Skeletal muscle tissue (tissue), 4 donors: ENCODE measurements around the gene STKLD1. TPM values are rescaled to one million over a fixed set of nuclear protein-coding genes. Genes with fewer than 3 reads are reported as not detected.
"Not testable (repeated sequence)": the region's sequence is repeated elsewhere in the genome, so short reads cannot be mapped to it uniquely, and the experiment has no call there.

Experiments used
- H3K27ac ChIP-seq: one replicate; pipeline ENCODE4 v1.7.0; 2013; ENCODE audit warnings: mild to moderate bottlenecking, low read depth, low read length, inconsistent platforms
- H3K27me3 ChIP-seq, 3 donors: one replicate each; pipeline ENCODE4 v1.7.0; 2013; ENCODE audit warnings: low read length in 3 of 3; ENCODE audit not compliant: control insufficient read depth in 3 of 3, insufficient read depth in 3 of 3
- H3K36me3 ChIP-seq, 3 donors: one replicate each; pipeline ENCODE4 v1.7.0; 2013; ENCODE audit warnings: low read length in 3 of 3; ENCODE audit not compliant: control insufficient read depth in 3 of 3, insufficient read depth in 3 of 3
- H3K4me1 ChIP-seq, 3 donors: one replicate each; pipeline ENCODE4 v1.7.0; 2013; ENCODE audit warnings: low read length in 3 of 3, mild to moderate bottlenecking in 3 of 3; ENCODE audit not compliant: control insufficient read depth in 3 of 3, insufficient read depth in 3 of 3
- H3K4me3 ChIP-seq, 3 donors: one replicate each; pipeline ENCODE4 v1.7.0; 2013; ENCODE audit warnings: low read length in 3 of 3
- H3K9ac ChIP-seq, 3 donors: one replicate each; pipeline ENCODE4 v1.7.0; 2013; ENCODE audit warnings: low read length in 3 of 3, mild to moderate bottlenecking in 3 of 3, moderate library complexity in 2 of 3, low read depth in 1 of 3
- H3K9me3 ChIP-seq, 3 donors: one replicate each; pipeline ENCODE4 v1.7.0; 2013; ENCODE audit warnings: low read length in 3 of 3; ENCODE audit not compliant: control insufficient read depth in 3 of 3
- total RNA-seq: library from RNA; depleted of rRNA; stranded (reverse); fragments of >200 nt; gene quantifications from one replicate; pipeline ENCODE4 v1.2.3, GENCODE V29; 2014
- donor health status: Osteomylitis.

The STKLD1 gene
- total RNA-seq, 1 donor from 2014 or later = 1.0 TPM

- Histone ChIP-seq H3K9me3 (no peaks in the 10 kb centered on the region), H3K4me3 (no peak overlapping the region), H3K36me3 (peaks cover 21 to 27% (median 21%) of the 10 kb centered on the region in 3 donors), H3K4me1 (peaks cover 65 to 74% (median 71%) of the 10 kb centered on the region in 3 donors), H3K9ac (peak overlapping the region; percentile 7 to 60 (median 40)), H3K27ac (no peak overlapping the region), H3K27me3 (no peaks in the 10 kb centered on the region)
Measured at GRCh38 chr9:133370685-133371084, 5.5 kb upstream of the STKLD1 start.

GRCh38 chr9:133371261-133371711 is 4.9 kb upstream of the STKLD1 start:
- Histone ChIP-seq H3K9ac (peak overlapping the region; percentile 40 to 60 (median 50)), H3K27ac (peak overlapping the region; percentile 36), H3K4me3 (peak overlapping the region in 1 of 3 donors; percentile 35), H3K36me3 (peaks cover 15 to 21% (median 15%) of the 10 kb centered on the region in 3 donors), H3K9me3 (no peaks in the 10 kb centered on the region), H3K4me1 (peaks cover 65 to 74% (median 71%) of the 10 kb centered on the region in 3 donors), H3K27me3 (no peaks in the 10 kb centered on the region)

GRCh38 chr9:133372144-133372543 is 4.0 kb upstream of the STKLD1 start:
- peaks cover 7 to 13% (median 7%) of the 10 kb centered on the region in 3 donors for H3K36me3 ChIP-seq
- peak overlapping the region in 2 of 3 donors; percentile 24 to 27 for H3K4me3 ChIP-seq
- H3K27ac ChIP-seq = no peak overlapping the region
- H3K27me3 ChIP-seq = no peaks in the 10 kb centered on the region
- peaks cover 63 to 79% (median 78%) of the 10 kb centered on the region in 3 donors for H3K4me1 ChIP-seq
- H3K9ac ChIP-seq = peak overlapping the region in 1 of 3 donors; percentile 60
- no peaks in the 10 kb centered on the region for H3K9me3 ChIP-seq

DNA sequence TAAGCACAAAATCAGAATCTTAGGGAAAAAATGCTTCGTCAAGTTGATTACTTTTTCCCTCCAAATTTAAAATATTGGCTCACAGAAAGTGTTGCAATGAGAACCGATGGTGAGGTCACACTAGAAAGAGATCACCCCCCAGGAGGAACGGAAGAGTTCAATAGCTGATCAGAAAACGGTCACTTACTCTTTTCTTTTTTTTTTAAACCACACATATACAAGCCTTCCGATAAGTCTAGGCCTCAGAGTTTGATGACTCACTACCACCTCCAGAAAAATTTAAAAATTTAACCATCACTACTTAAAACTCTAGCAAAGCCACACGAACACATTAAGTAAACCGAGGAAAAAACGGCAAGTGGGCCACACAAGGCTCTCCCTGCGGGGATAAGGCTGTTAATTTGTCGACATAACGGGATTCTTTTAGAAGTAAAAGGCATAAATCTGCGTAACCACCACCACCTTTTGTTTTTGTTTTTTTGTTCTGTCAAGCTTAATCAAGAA is 1.5 kb upstream of the STKLD1 start:
- H3K4me3 ChIP-seq = peak overlapping the region; percentile 79 to 91 (median 85)
- peaks cover 40 to 54% (median 53%) of the 10 kb centered on the region in 3 donors for H3K4me1 ChIP-seq
- peak overlapping the region; percentile 80 for H3K27ac ChIP-seq
- peaks cover 5 to 11% (median 7%) of the 10 kb centered on the region in 3 donors for H3K36me3 ChIP-seq
- H3K9me3 ChIP-seq = no peaks in the 10 kb centered on the region
- H3K27me3 ChIP-seq = no peaks in the 10 kb centered on the region
- H3K9ac ChIP-seq = peak overlapping the region; percentile 92 to 94 (median 94)

DNA sequence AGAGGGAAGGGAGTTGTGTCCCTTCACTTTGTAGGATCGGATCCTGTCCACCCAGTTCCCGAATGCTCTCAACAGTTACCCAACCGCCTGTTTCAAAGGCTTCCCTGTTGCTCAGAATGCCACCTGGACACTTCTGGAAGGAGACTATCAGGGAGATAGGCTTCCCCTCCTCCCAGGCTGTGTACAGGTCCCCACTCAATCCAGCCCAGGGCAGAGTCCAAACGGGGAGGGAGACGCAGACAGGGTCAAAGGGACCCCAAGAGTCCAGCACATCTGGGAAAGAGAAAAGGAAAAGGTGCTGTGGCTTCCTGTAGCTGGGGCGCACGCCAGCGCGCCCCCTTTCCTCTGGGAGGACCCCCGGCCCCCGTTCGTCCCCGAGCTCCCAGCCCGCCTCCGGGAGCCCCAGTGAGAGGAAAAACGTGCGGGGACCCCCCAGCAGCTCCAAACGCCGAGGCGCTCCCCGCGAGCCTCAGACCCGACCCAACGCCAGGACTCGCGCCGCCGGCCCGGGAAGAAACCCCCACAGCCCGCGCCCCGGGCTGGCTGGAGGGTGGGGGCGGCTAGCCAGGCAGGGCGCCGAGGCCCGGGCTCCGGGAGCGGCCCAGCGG is 946 bp upstream of the STKLD1 start:
- Histone ChIP-seq H3K9me3 (no peaks in the 10 kb centered on the region), H3K4me3 (peak overlapping the region; percentile 79 to 91 (median 85)), H3K4me1 (peaks cover 38 to 48% (median 48%) of the 10 kb centered on the region in 3 donors), H3K9ac (peak overlapping the region; percentile 92 to 94 (median 94)), H3K27me3 (no peaks in the 10 kb centered on the region), H3K36me3 (peaks cover 4 to 8% (median 5%) of the 10 kb centered on the region in 3 donors), H3K27ac (peak overlapping the region; percentile 80)

GRCh38 chr9:133377280-133377679 is 1.1 kb downstream of the STKLD1 start:
- H3K9ac ChIP-seq, H3K27me3 ChIP-seq, H3K4me3 ChIP-seq, H3K9me3 ChIP-seq, H3K36me3 ChIP-seq, H3K27ac ChIP-seq: not testable (repeated sequence)
- peaks cover 17 to 28% (median 27%) of the 10 kb centered on the region in 3 donors for H3K4me1 ChIP-seq

- H3K4me1 ChIP-seq = peaks cover 12 to 23% (median 22%) of the 10 kb centered on the region in 3 donors
- H3K4me3 ChIP-seq = no peak overlapping the region
- no peaks in the 10 kb centered on the region for H3K9me3 ChIP-seq
- no peaks in the 10 kb centered on the region for H3K27me3 ChIP-seq
- H3K9ac ChIP-seq = no peak overlapping the region
- no peak overlapping the region for H3K27ac ChIP-seq
- peaks cover 0 to under 1% (median 0%) of the 10 kb centered on the region in 3 donors for H3K36me3 ChIP-seq
Measured at GRCh38 chr9:133377721-133378216, 1.6 kb downstream of the STKLD1 start.

GRCh38 chr9:133378408-133378962 is 2.3 kb downstream of the STKLD1 start:
- Histone ChIP-seq H3K36me3 (no peaks in the 10 kb centered on the region), H3K4me1 (peaks cover 8 to 17% (median 17%) of the 10 kb centered on the region in 3 donors), H3K9me3 (no peaks in the 10 kb centered on the region), H3K9ac (no peak overlapping the region), H3K4me3 (no peak overlapping the region), H3K27ac (no peak overlapping the region), H3K27me3 (no peaks in the 10 kb centered on the region)

DNA sequence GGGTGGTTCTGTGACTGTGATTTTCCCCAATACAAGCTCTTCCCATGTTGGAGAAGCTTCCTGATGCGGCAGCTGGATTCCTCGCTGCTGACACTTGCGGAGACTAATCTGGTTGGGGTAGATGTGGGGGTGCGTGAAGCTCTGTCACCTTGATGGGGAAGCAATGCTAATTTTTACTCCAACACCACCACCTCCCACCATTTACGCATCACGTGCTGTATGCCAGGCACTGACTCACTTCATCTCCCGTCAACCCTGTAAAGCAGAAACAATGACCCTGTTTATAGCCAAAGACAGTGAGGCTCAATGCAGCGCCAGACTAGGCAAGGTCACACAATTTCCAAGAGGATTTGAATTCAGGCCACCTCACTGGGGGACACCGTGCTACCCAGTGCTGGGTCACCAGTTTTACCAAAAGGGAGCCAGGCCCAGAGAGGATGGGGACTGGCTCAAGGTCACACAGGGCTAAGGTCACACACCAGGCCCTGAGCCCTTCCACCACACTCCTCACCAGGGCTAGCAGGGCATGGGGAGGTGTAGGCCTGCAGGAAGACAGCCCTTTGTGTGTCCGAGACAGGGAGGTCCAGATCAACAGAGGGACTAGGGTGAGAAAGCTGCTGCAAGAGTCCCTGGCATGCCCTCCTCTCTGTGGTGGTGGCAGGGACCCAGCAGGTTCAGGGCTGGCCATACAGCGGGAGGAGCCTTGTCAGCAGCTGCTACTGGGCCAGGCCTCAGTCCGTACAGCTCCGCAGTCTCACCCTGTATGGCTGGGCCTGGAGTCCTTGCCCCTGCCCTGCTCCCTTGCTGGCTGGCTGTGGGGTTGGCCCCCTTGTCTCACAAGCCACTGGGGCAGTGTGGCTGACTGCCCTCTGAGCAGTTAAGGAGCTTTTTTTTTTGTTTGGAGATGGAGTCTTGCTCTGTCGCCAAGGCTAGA is 3.3 kb downstream of the STKLD1 start:
- no peaks in the 10 kb centered on the region for H3K9me3 ChIP-seq
- H3K27ac ChIP-seq = no peak overlapping the region
- peaks cover 4 to 17% (median 14%) of the 10 kb centered on the region in 3 donors for H3K4me1 ChIP-seq
- no peaks in the 10 kb centered on the region for H3K27me3 ChIP-seq
- no peaks in the 10 kb centered on the region for H3K36me3 ChIP-seq
- H3K4me3 ChIP-seq = no peak overlapping the region
- H3K9ac ChIP-seq = no peak overlapping the region
